H1 (cell line): Measurements from ENCODE around the gene SEC11A. TPM values are rescaled to one million over a fixed set of nuclear protein-coding genes. Genes with fewer than 3 reads are reported as not detected.

ENCODE experiments used
- CTCF ChIA-PET: fragments of 300-600 bp; sonication (Branson Sonifier 250); formaldehyde crosslinking; loops from one replicate; lab custom pipeline; 2021; ENCODE audit not compliant: partially characterized antibody; lab: Charles Lee
- POLR2A ChIA-PET: fragments of 300-600 bp; sonication (Branson Sonifier 250); formaldehyde crosslinking; loops from one replicate; lab custom pipeline; 2021; ENCODE audit warnings: inconsistent platforms; ENCODE audit not compliant: partially characterized antibody; lab: Charles Lee
- DNase-seq, 2 experiments: peaks; one replicate each; pipeline versions ENCODE4 v3.0.0 to v3.0.0-alpha.2; 2010 to 2022; ENCODE audit warnings: low spot score in 2 of 2, low read depth in 1 of 2, mixed read lengths in 1 of 2
- FAIRE-seq: peaks from 2 replicates; lab custom pipeline; 2011; peaks lifted over from hg19 to GRCh38; lab: Jason Lieb, UNC
- H2AFZ ChIP-seq: 2 replicates; pipeline ENCODE4 v1.8.1; 2012; ENCODE audit warnings: low read length, inconsistent platforms
- H2AK5ac ChIP-seq: 2 replicates; pipeline ENCODE4 v1.6.1; 2013; ENCODE audit warnings: low read depth, low read length
- H2BK120ac ChIP-seq: replicated peaks from 2 replicates; pipeline ENCODE3; 2013; ENCODE audit warnings: low read depth, low read length, inconsistent platforms
- H2BK12ac ChIP-seq: 2 replicates; pipeline ENCODE4 v1.6.1; 2013; ENCODE audit warnings: low read depth, low read length
- H2BK15ac ChIP-seq: 2 replicates; pipeline ENCODE4 v1.6.1; 2013; ENCODE audit warnings: low read length
- H2BK20ac ChIP-seq: 2 replicates; pipeline ENCODE4 v1.6.1; 2013; ENCODE audit warnings: low read length
- H2BK5ac ChIP-seq: 2 replicates; pipeline ENCODE4 v1.6.1; 2013; ENCODE audit warnings: low read depth, low read length
- H3K14ac ChIP-seq: 2 replicates; pipeline ENCODE4 v1.6.1; 2013; ENCODE audit warnings: inconsistent platforms; ENCODE audit not compliant: insufficient read length
- H3K18ac ChIP-seq: 2 replicates; pipeline ENCODE4 v1.6.1; 2013; ENCODE audit warnings: low read length; ENCODE audit errors: extremely low read depth
- H3K23ac ChIP-seq: 2 replicates; pipeline ENCODE4 v1.6.1; 2013; ENCODE audit warnings: inconsistent platforms; ENCODE audit not compliant: insufficient read length
- H3K23me2 ChIP-seq: 2 replicates; pipeline ENCODE4 v1.6.1; 2013; ENCODE audit warnings: low read depth, low read length
- H3K27ac ChIP-seq: 2 replicates; pipeline ENCODE4 v1.6.1; 2011; ENCODE audit warnings: low read depth, low read length, inconsistent platforms
- H3K27me3 ChIP-seq, 4 experiments: replicated peaks in 1 of 4; 1 replicate in 1 of 4; 2 replicates in 3 of 4; pipeline versions ENCODE4 v1.6.1 to v1.8.1; 2011 to 2013; ENCODE audit warnings: low read length in 3 of 4, mild to moderate bottlenecking in 3 of 4, inconsistent platforms in 2 of 4, mixed read lengths in 2 of 4, moderate library complexity in 1 of 4; ENCODE audit not compliant: control insufficient read depth in 3 of 4, insufficient read depth in 3 of 4; ENCODE audit errors: extremely low read depth in 1 of 4
- H3K36me3 ChIP-seq, 4 experiments: 2 replicates each; pipeline versions ENCODE4 v1.6.1 to v1.8.1; 2011 to 2013; ENCODE audit warnings: mild to moderate bottlenecking in 4 of 4, low read length in 3 of 4, moderate library complexity in 2 of 4, control low read depth in 1 of 4, inconsistent platforms in 1 of 4; ENCODE audit not compliant: insufficient read depth in 4 of 4, control insufficient read depth in 2 of 4
- H3K4ac ChIP-seq: replicated peaks from 2 replicates; pipeline ENCODE3; 2013; ENCODE audit warnings: low read length, low read depth, mixed read lengths, inconsistent platforms; ENCODE audit not compliant: insufficient read length
- H3K4me1 ChIP-seq, 4 experiments: replicated peaks in 1 of 4; 1 replicate in 1 of 4; 2 replicates in 3 of 4; pipeline versions ENCODE4 v1.6.1 to v1.8.1; 2011 to 2013; ENCODE audit warnings: low read length in 3 of 4, inconsistent platforms in 2 of 4, mixed read lengths in 1 of 4; ENCODE audit not compliant: insufficient read depth in 4 of 4, control insufficient read depth in 3 of 4
- H3K4me2 ChIP-seq, 2 experiments: 2 replicates each; pipeline versions ENCODE4 v1.6.1 to v1.8.1; 2011 to 2013; ENCODE audit warnings: low read depth in 2 of 2, low read length in 2 of 2, control low read depth in 1 of 2, inconsistent platforms in 1 of 2, mild to moderate bottlenecking in 1 of 2; ENCODE audit not compliant: insufficient read depth in 1 of 2
- H3K4me3 ChIP-seq, 4 experiments: fragments of 200-600, 300-600 bp in 1 of 4; sonication (generic), shearing (Covaris generic), sonication (Bioruptor Twin) in 1 of 4; 2 replicates each; pipeline versions ENCODE4 v1.5.1 to v1.8.1; 2011 to 2016; ENCODE audit warnings: low read length in 4 of 4, low read depth in 3 of 4, control low read depth in 2 of 4, inconsistent platforms in 2 of 4, mild to moderate bottlenecking in 2 of 4, mixed read lengths in 1 of 4, moderate library complexity in 1 of 4; ENCODE audit not compliant: insufficient read depth in 2 of 4; ENCODE audit errors: extremely low read depth in 1 of 4
- H3K56ac ChIP-seq: replicated peaks from 2 replicates; pipeline ENCODE3; 2013; ENCODE audit warnings: low read depth, mild to moderate bottlenecking, mixed read lengths, low read length, inconsistent platforms; ENCODE audit not compliant: insufficient read length
- H3K79me1 ChIP-seq: 2 replicates; pipeline ENCODE4 v1.6.1; 2013; ENCODE audit warnings: low read depth, low read length, control low read depth
- H3K79me2 ChIP-seq, 2 experiments: 2 replicates each; pipeline versions ENCODE4 v1.6.1 to v1.8.1; 2012 to 2013; ENCODE audit warnings: low read length in 2 of 2, mild to moderate bottlenecking in 2 of 2, inconsistent platforms in 1 of 2; ENCODE audit not compliant: insufficient read depth in 2 of 2, control insufficient read depth in 1 of 2
- H3K9ac ChIP-seq, 4 experiments: replicated peaks in 1 of 4; 1 replicate in 1 of 4; 2 replicates in 3 of 4; pipeline versions ENCODE4 v1.6.1 to v1.8.1; 2011 to 2013; ENCODE audit warnings: low read depth in 3 of 4, low read length in 3 of 4, control low read depth in 2 of 4, mild to moderate bottlenecking in 2 of 4, moderate library complexity in 2 of 4, inconsistent platforms in 1 of 4; ENCODE audit errors: extremely low read depth in 1 of 4
- H3K9me3 ChIP-seq, 2 experiments: 2 replicates each; pipeline versions ENCODE4 v1.6.1 to v1.8.1; 2012 to 2013; ENCODE audit warnings: mild to moderate bottlenecking in 2 of 2, moderate library complexity in 2 of 2, control low read depth in 1 of 2, inconsistent platforms in 1 of 2, low read depth in 1 of 2, low read length in 1 of 2, mixed read lengths in 1 of 2; ENCODE audit not compliant: insufficient read depth in 2 of 2
- H4K20me1 ChIP-seq, 2 experiments: replicated peaks in 1 of 2; 2 replicates each; pipeline versions ENCODE3 to v1.8.1; 2011 to 2013; ENCODE audit warnings: inconsistent platforms in 2 of 2, low read length in 2 of 2, mild to moderate bottlenecking in 1 of 2; ENCODE audit not compliant: insufficient read depth in 2 of 2, control insufficient read depth in 1 of 2
- H4K5ac ChIP-seq: 2 replicates; pipeline ENCODE4 v1.6.1; 2013; ENCODE audit warnings: low read length, low read depth, mixed read lengths, inconsistent platforms; ENCODE audit not compliant: insufficient read length
- H4K8ac ChIP-seq: 2 replicates; pipeline ENCODE4 v1.8.0; 2013; ENCODE audit warnings: mild to moderate bottlenecking, moderate library complexity, low read length, inconsistent platforms; ENCODE audit not compliant: insufficient read depth; ENCODE audit errors: extremely low read depth
- H4K91ac ChIP-seq: replicated peaks from 2 replicates; pipeline ENCODE3; 2013; ENCODE audit warnings: low read length, mixed read lengths, inconsistent platforms; ENCODE audit not compliant: insufficient read length
- BRCA1 ChIP-seq: IDR thresholded peaks from 2 replicates; pipeline ENCODE4 v1.6.1; 2012; ENCODE audit warnings: low read depth, low read length, improper control_type of control experiment
- CEBPB ChIP-seq: IDR thresholded peaks from 2 replicates; pipeline ENCODE4 v1.6.1; 2012; ENCODE audit warnings: low read depth, low read length
- EGR1 ChIP-seq: IDR thresholded peaks from 2 replicates; pipeline ENCODE4 v1.6.1; 2011; ENCODE audit warnings: low read depth, low read length, borderline replicate concordance
- EP300 ChIP-seq, 2 experiments: IDR thresholded peaks; 1 replicate in 1 of 2; 2 replicates in 1 of 2; pipeline ENCODE4 v1.6.1; 2011 to 2012; ENCODE audit warnings: low read depth in 2 of 2, low read length in 2 of 2, mild to moderate bottlenecking in 2 of 2, borderline replicate concordance in 1 of 2, inconsistent platforms in 1 of 2, moderate library complexity in 1 of 2
- FOSL1 ChIP-seq: IDR thresholded peaks from 2 replicates; pipeline ENCODE4 v1.6.1; 2011; ENCODE audit warnings: mild to moderate bottlenecking, low read depth, low read length, moderate library complexity; ENCODE audit not compliant: insufficient read depth
- PHF8 ChIP-seq: fragments of 200-600 bp; sonication (generic); conservative IDR thresholded peaks from 2 replicates; pipeline ENCODE4 v1.7.1; 2012; ENCODE audit warnings: low read depth, mild to moderate bottlenecking, inconsistent platforms, low read length, moderate library complexity
- POLR2AphosphoS5 ChIP-seq: IDR thresholded peaks from 2 replicates; pipeline ENCODE4 v1.6.1; 2011; ENCODE audit warnings: low read depth, low read length
- RNF2 ChIP-seq: fragments of 200-900, 300-1000 bp; sonication (generic); IDR thresholded peaks from 2 replicates; pipeline ENCODE4 v1.7.1; 2016; ENCODE audit warnings: borderline replicate concordance, low read depth, mild to moderate bottlenecking, antibody characterized with exemption, low read length; ENCODE audit not compliant: poor library complexity, severe bottlenecking; ENCODE audit errors: missing control alignments
- SP4 ChIP-seq: IDR thresholded peaks from 2 replicates; pipeline ENCODE4 v1.6.1; 2012; ENCODE audit warnings: low read length, inconsistent platforms
- TBP ChIP-seq: IDR thresholded peaks from 2 replicates; pipeline ENCODE4 v1.6.1; 2011; ENCODE audit warnings: low read depth, low read length, improper control_type of control experiment
- TEAD4 ChIP-seq: IDR thresholded peaks from 2 replicates; pipeline ENCODE4 v1.6.1; 2012; ENCODE audit warnings: low read depth, low read length, inconsistent platforms, mixed read lengths
- WGBS, 2 experiments: shearing (Covaris generic) in 1 of 2; methylation state at CpG; one replicate each; pipeline versions ENCODE4 v1.1.6 to v1.1.7; 2013 to 2015; ENCODE audit warnings: low lambda C conversion rate in 2 of 2, mixed read lengths in 2 of 2, inconsistent platforms in 1 of 2, low coverage in 1 of 2, missing lambda C conversion rate in 1 of 2; ENCODE audit not compliant: insufficient replicate concordance in 2 of 2, insufficient coverage in 1 of 2, insufficient read length in 1 of 2; ENCODE audit errors: extremely low coverage in 1 of 2, missing lambda C conversion rate in 1 of 2; 5-methylcytosine and 5-hydroxymethylcytosine counted together
- polyA plus RNA-seq, 7 experiments: library from polyadenylated mRNA; depleted of rRNA in 3 of 7; stranded (reverse) in 5 of 7; unstranded in 2 of 7; fragments of >200 nt in 5 of 7; fragments of 200-250 nt in 2 of 7; gene quantifications; 1 replicate in 5 of 7; 2 replicates in 1 of 7; 4 replicates in 1 of 7; pipeline versions ENCODE4 v1.2.1 to v1.2.3, GENCODE V29; 2011 to 2013; ENCODE audit warnings: missing spikeins in 2 of 7, mixed read lengths in 2 of 7
- total RNA-seq: library from RNA; stranded (reverse); fragmentation: NEBNext Ultra II Directional; extraction: Animal tissue kit (Norgen Biotek cat#: 25700); gene quantifications from 2 replicates; pipeline ENCODE4 v1.2.1, GENCODE V29; 2021
- TF ChIP-seq, protein P1 (sequence below), 3 experiments: IDR thresholded peaks; 1 replicate in 2 of 3; 2 replicates in 1 of 3; pipeline versions ENCODE4 v1.5.1 to v1.6.1; 2011; ENCODE audit warnings: low read length in 3 of 3, mild to moderate bottlenecking in 3 of 3, inconsistent platforms in 2 of 3, low read depth in 1 of 3, moderate library complexity in 1 of 3; ENCODE audit not compliant: insufficient read depth in 1 of 3; ENCODE audit errors: control extremely low read depth in 1 of 3

Gene SEC11A
- total and polyA plus RNA-seq, 2 of the 8 experiments (the other 6 are each of a cell fraction or from before 2014, with no cell fraction given): 268 to 316 TPM

DNA sequence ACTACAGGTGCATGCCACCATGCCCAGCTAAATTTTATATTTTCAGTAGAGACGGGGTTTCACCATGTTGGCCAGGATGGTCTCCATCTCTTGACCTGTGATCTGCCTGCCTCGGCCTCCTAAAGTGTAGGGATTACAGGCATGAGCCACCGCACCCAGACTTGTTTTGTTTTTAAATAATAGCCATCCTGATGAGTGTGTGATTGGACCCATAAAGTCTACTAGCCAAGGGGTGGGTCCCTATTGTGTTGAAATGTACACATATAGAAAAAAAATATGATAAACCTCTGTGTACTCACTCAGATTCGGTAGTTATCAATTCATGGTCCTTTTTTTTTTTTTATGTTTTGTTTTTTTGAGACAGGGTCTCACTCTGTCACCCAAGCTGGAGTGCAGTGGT is 49.7 kb upstream of the SEC11A start:
- no peak overlapping the region for H3K23ac ChIP-seq
- H4K91ac ChIP-seq: no peak overlapping the region
- no peak overlapping the region for H4K8ac ChIP-seq
- no peak overlapping the region for H3K14ac ChIP-seq
- no peak overlapping the region for H3K18ac ChIP-seq
- H4K5ac ChIP-seq: no peak overlapping the region
- H3K4me1 ChIP-seq: no peaks in the 10 kb centered on the region
- H2BK120ac ChIP-seq: no peak overlapping the region
- no peak overlapping the region for H3K4me2 ChIP-seq
- peaks cover 0 to 6% (median 0%) of the 10 kb centered on the region in 4 experiments; a peak in 2 of 8 replicates for H3K36me3 ChIP-seq
- H3K4me3 ChIP-seq: no peak overlapping the region
- no peak overlapping the region for H3K27ac ChIP-seq
- DNase-seq: no peak
- H4K20me1 ChIP-seq: peaks cover 0 to 2% of the 10 kb centered on the region in 2 experiments
- H2BK15ac ChIP-seq: no peak overlapping the region
- no peak overlapping the region for H2BK5ac ChIP-seq
- H3K9me3 ChIP-seq: no peaks in the 10 kb centered on the region
- H3K4ac ChIP-seq: no peak overlapping the region
- ChIA-PET CTCF (no interaction called here), POLR2A (no interaction called here)
- peaks cover 8% of the 10 kb centered on the region for H3K79me1 ChIP-seq
- peaks cover 1 to 48% of the 10 kb centered on the region in 2 experiments; a peak in 3 of 4 replicates for H3K79me2 ChIP-seq
- no peak overlapping the region for H3K56ac ChIP-seq
- H2AFZ ChIP-seq: no peak overlapping the region
- no peak overlapping the region for H2BK12ac ChIP-seq
- 96% methylated on average over 4 of the region's 4 CpGs; no CpG with 5 or more reads in 1 of the 2 experiments for WGBS, 2 experiments
- H2AK5ac ChIP-seq: no peak overlapping the region
- H3K27me3 ChIP-seq: no peaks in the 10 kb centered on the region
- H2BK20ac ChIP-seq: no peak overlapping the region
- FAIRE-seq: no peak
- H3K23me2 ChIP-seq: no peaks in the 10 kb centered on the region; the same call in 1 of the 2 replicates
- no peak overlapping the region for H3K9ac ChIP-seq
- no peak for TF ChIP-seq CEBPB
- TF ChIP-seq EP300 (IDR thresholded peaks at IDR 0.05; ENCODE audit: borderline replicate concordance in 1 of 2, low read depth in 2 of 2, low read length in 2 of 2): no peak
- no peak for TF ChIP-seq TEAD4
- TF ChIP-seq RNF2: no peak
- no peak for TF ChIP-seq FOSL1
- no peak for TF ChIP-seq TBP
- TF ChIP-seq POLR2AphosphoS5: no peak
- TF ChIP-seq SP4: no peak
- TF ChIP-seq PHF8: no peak
- no peak for TF ChIP-seq BRCA1
- TF ChIP-seq EGR1: no peak
- TF ChIP-seq, protein P1, sequence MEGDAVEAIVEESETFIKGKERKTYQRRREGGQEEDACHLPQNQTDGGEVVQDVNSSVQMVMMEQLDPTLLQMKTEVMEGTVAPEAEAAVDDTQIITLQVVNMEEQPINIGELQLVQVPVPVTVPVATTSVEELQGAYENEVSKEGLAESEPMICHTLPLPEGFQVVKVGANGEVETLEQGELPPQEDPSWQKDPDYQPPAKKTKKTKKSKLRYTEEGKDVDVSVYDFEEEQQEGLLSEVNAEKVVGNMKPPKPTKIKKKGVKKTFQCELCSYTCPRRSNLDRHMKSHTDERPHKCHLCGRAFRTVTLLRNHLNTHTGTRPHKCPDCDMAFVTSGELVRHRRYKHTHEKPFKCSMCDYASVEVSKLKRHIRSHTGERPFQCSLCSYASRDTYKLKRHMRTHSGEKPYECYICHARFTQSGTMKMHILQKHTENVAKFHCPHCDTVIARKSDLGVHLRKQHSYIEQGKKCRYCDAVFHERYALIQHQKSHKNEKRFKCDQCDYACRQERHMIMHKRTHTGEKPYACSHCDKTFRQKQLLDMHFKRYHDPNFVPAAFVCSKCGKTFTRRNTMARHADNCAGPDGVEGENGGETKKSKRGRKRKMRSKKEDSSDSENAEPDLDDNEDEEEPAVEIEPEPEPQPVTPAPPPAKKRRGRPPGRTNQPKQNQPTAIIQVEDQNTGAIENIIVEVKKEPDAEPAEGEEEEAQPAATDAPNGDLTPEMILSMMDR (IDR thresholded peaks at IDR 0.05; ENCODE audit: control extremely low read depth in 1 of 3, insufficient read depth in 1 of 3, low read depth in 1 of 3, low read length in 3 of 3): no peak
